Measurements from ENCODE around the gene TMEM135.

DNA sequence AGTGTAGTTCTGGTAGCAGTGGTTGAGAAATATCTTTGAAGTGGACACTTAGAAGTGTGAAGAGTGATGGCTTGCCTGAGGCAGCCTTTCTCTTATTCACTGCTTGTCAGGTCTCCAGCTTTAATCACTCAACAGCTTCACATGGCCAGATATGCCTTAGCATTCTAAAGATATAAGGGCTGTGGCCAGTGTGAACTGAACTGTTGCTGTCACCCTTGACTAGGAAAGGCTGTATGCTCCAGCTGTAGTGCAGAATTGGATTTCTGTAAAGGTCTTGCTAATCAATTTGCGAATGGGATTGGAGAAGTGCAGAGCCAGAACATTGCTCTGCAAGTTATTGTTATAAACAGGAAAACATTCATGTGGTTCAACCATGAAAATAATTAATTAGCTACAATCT lies 266.7 kb downstream of the TMEM135 start:
- TF ChIP-seq, protein P1, sequence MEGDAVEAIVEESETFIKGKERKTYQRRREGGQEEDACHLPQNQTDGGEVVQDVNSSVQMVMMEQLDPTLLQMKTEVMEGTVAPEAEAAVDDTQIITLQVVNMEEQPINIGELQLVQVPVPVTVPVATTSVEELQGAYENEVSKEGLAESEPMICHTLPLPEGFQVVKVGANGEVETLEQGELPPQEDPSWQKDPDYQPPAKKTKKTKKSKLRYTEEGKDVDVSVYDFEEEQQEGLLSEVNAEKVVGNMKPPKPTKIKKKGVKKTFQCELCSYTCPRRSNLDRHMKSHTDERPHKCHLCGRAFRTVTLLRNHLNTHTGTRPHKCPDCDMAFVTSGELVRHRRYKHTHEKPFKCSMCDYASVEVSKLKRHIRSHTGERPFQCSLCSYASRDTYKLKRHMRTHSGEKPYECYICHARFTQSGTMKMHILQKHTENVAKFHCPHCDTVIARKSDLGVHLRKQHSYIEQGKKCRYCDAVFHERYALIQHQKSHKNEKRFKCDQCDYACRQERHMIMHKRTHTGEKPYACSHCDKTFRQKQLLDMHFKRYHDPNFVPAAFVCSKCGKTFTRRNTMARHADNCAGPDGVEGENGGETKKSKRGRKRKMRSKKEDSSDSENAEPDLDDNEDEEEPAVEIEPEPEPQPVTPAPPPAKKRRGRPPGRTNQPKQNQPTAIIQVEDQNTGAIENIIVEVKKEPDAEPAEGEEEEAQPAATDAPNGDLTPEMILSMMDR (IDR thresholded peaks at IDR 0.05 in 4 of 5, conservative IDR thresholded peaks at IDR 0.05 in 1 of 5), result no peak
- TF ChIP-seq POLR2A (IDR thresholded peaks at IDR 0.05), result no peak

Data from gastrocnemius medialis (tissue), 4 donors.